Femur (tissue), 1 donor: Measurements from ENCODE around the gene TP53TG5.

Experiments
- DNase-seq: peaks from one replicate; pipeline ENCODE4 v3.0.0-alpha.2; 2017

Gene TP53TG5

GRCh38 chr20:45344168-45344860 is 33.8 kb downstream of the TP53TG5 start:
- peak; percentile 35 for DNase-seq

- no peak for DNase-seq
These were observed 34.5 kb downstream of the TP53TG5 start for GRCh38 chr20:45343532-45344167.

- DNase-seq, result no peak
These were observed 35.1 kb downstream of the TP53TG5 start for GRCh38 chr20:45342855-45343531.

GRCh38 chr20:45341939-45342854 is 35.9 kb downstream of the TP53TG5 start:
- peak; percentile 79 for DNase-seq

- no peak for DNase-seq
These were observed 36.6 kb downstream of the TP53TG5 start for GRCh38 chr20:45341579-45341938.

GRCh38 chr20:45340951-45341350 is 37.2 kb downstream of the TP53TG5 start:
- DNase-seq, result no peak

- DNase-seq, result no peak
These were observed 37.8 kb downstream of the TP53TG5 start for GRCh38 chr20:45340236-45340847.

GRCh38 chr20:45339799-45340198 is 38.3 kb downstream of the TP53TG5 start:
- no peak for DNase-seq

GRCh38 chr20:45339084-45339483 is 39.0 kb downstream of the TP53TG5 start:
- DNase-seq, result no peak

- DNase-seq, result no peak
These were observed 39.7 kb downstream of the TP53TG5 start for GRCh38 chr20:45338121-45339030.

GRCh38 chr20:45337367-45338120 is 40.6 kb downstream of the TP53TG5 start:
- DNase-seq, result peak; percentile 51

- DNase-seq, result no peak
These were observed 41.4 kb downstream of the TP53TG5 start for GRCh38 chr20:45336530-45337366.

- no peak for DNase-seq
These were observed 47.6 kb downstream of the TP53TG5 start for GRCh38 chr20:45330476-45330875.

GRCh38 chr20:45329497-45330319 is 48.4 kb downstream of the TP53TG5 start:
- DNase-seq, result no peak

GRCh38 chr20:45328451-45328850 is 49.7 kb downstream of the TP53TG5 start:
- DNase-seq, result no peak

- no peak for DNase-seq
These were observed 52.8 kb downstream of the TP53TG5 start for GRCh38 chr20:45325371-45325770.

- no peak for DNase-seq
These were observed 54.4 kb downstream of the TP53TG5 start for GRCh38 chr20:45323731-45324130.

- DNase-seq, result no peak
These were observed 55.2 kb downstream of the TP53TG5 start for GRCh38 chr20:45322952-45323383.
